Esophagus (tissue), 2 donors: ENCODE results near the gene SFTA2. TPM values are rescaled to one million over a fixed set of nuclear protein-coding genes. Genes with fewer than 3 reads are reported as not detected.

Experiments
- H3K27ac ChIP-seq, 2 donors: one replicate each; pipeline ENCODE4 v1.5.1; 2013; ENCODE audit warnings: low read depth in 2 of 2, mild to moderate bottlenecking in 2 of 2, inconsistent platforms in 1 of 2, low read length in 1 of 2, moderate library complexity in 1 of 2
- H3K27me3 ChIP-seq, 2 donors: one replicate each; pipeline ENCODE4 v1.6.1; 2013; ENCODE audit warnings: low read length in 2 of 2, control low read depth in 1 of 2, mild to moderate bottlenecking in 1 of 2; ENCODE audit not compliant: insufficient read depth in 2 of 2, control insufficient read depth in 1 of 2
- H3K36me3 ChIP-seq, 2 donors: one replicate each; pipeline ENCODE4 v1.6.1; 2013; ENCODE audit warnings: low read length in 1 of 2; ENCODE audit not compliant: control insufficient read depth in 2 of 2, insufficient read depth in 2 of 2
- H3K4me1 ChIP-seq, 2 donors: one replicate each; pipeline ENCODE4 v1.6.1; 2013; ENCODE audit warnings: low read length in 1 of 2; ENCODE audit not compliant: control insufficient read depth in 2 of 2, insufficient read depth in 2 of 2
- H3K4me3 ChIP-seq, 2 donors: one replicate each; pipeline ENCODE4 v1.5.1; 2013; ENCODE audit warnings: low read length in 2 of 2, mild to moderate bottlenecking in 2 of 2, low read depth in 1 of 2, moderate library complexity in 1 of 2
- H3K9me3 ChIP-seq, 2 donors: one replicate each; pipeline ENCODE4 v1.6.1; 2013; ENCODE audit warnings: mild to moderate bottlenecking in 2 of 2, low read depth in 1 of 2, low read length in 1 of 2, moderate library complexity in 1 of 2; ENCODE audit not compliant: control insufficient read depth in 2 of 2, insufficient read depth in 1 of 2
- WGBS, 2 donors: extraction: QIAGEN DNeasy Blood & Tissue Kit; methylation state at CpG; one replicate each; pipeline ENCODE4 v1.1.7; 2013; 5-methylcytosine and 5-hydroxymethylcytosine counted together
- polyA plus RNA-seq, 2 donors: library from polyadenylated mRNA; stranded (reverse); fragments of 200-250 nt; gene quantifications; one replicate each; pipeline ENCODE4 v1.2.3, GENCODE V29; 2013
- donor health status: healthy with polysubstance abuse.
- donor health status: Bipolar disorder and iron deficiency.

The SFTA2 gene
- polyA plus RNA-seq, 2 donors = 130 to 421 TPM

DNA sequence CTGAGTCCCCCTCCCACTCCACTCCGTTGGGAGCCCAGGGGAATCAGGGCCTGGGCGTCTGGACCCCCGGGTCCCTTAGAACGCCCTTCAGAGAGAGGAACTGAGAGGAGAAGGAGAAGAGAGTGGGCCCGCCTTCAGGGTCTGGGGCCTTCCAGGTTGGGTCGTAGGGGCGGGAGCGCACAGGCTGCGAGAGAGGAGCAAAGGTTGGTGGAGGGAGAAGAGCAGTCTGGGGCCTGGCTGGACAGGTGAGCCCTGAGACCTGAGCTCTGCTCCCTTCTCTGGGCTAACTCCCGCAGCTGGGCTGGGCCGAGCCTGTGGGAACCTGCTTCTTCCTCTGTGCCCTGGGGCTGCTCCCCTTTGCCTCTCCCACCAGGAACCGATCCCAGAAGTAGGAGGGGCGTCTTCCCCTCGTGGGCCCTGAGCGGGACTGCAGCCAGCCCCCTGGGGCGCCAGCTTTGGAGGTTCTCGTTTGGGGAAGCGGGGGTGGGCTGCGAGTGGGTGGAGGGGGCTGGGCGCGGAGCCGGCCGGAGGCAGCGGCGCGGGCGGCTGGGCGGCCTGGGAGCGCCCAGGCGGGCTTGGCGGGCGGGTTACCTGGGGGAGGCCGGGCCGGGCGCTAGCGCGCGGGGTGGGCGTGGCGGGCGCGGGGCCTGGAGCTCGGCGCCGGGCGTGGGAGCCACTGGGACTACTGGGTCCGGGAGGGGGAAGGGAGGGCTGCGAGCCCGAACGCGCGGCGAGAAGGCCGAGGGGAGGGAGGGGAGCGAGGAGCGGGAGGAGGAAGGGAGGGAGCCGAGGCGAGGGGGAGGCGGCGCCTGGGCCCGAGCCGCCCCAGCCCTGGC is 48.1 kb downstream of the SFTA2 start, which contains the start of gene DDR1:
Gene DDR1, plus strand, starts transcription at position 835 of the 836 bp plus-strand sequence. CDS start 4,211 bp downstream, outside the sequence.
- H3K36me3 ChIP-seq = peaks cover 0 to 5% of the 10 kb centered on the region in 2 donors
- H3K27me3 ChIP-seq = no peaks in the 10 kb centered on the region
- H3K27ac ChIP-seq = peak within 1 kb of the TSS; percentile 96 to 99
- no peaks in the 10 kb centered on the region for H3K9me3 ChIP-seq
- 7 to 15% methylated on average over 29 to 62 of the region's 62 CpGs for WGBS, 2 donors
- H3K4me3 ChIP-seq = peak within 1 kb of the TSS; percentile 64 to 86
- peaks cover 2 to 14% of the 10 kb centered on the region in 2 donors for H3K4me1 ChIP-seq

DNA sequence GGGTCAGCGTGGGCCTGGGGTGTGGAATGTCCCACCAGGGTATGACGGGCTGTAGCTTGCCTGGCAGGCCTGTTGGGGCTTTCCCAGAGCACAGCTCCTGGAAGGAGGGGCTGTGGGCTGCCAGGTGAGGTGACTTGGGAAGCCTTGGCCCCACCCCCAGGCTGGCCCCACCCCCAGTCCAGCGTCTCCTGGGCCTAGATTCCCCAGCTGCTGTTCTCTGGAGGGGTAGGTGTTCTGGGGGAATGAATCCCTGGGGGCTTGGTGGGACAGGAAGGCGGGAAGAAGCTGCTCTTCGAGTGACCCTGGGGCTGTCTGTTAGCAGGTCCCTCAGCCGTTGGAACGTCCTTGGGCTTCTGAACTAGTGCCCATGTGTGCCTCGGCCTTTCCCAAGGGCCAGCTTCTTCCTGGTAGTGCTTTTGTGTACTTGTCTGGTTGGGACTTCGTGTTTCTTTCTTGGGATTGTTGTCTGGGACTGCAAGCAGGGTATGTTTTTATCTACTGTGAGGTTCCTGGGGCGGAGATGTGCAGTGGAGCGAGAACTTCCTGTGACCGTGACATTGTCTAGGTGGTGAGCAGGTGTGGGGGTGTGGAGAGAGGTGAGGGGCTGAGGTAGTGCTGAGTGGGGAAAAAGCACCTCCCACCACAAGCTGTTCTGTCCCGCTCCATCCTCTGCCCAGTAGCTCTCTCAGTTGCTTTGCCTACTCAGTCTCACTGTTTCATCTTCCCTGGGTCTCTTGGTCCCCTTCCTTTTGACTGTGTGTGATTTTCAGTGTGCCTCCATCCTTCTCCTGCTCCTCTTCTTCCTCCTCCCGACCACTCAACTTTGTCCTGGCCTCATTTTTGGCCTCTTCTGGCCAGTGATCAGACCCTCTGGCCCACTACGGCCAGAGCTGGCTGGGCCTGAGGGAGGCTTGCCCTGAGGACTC is 48.9 kb downstream of the SFTA2 start:
- no peaks in the 10 kb centered on the region for H3K36me3 ChIP-seq
- WGBS, 2 donors = 32 to 43% methylated on average over 14 to 15 of the region's 15 CpGs

GRCh38 chr6:30882204-30882758 is 49.7 kb downstream of the SFTA2 start:
- H3K36me3 ChIP-seq = no peaks in the 10 kb centered on the region
- WGBS, 2 donors = 36 to 44% methylated on average over 8 of the region's 8 CpGs
- H3K27me3 ChIP-seq = no peaks in the 10 kb centered on the region
- H3K27ac ChIP-seq = peak overlapping the region; percentile 96 to 99
- peak overlapping the region; percentile 27 to 86 for H3K4me3 ChIP-seq
- no peaks in the 10 kb centered on the region for H3K9me3 ChIP-seq
- H3K4me1 ChIP-seq = peaks cover 2 to 15% of the 10 kb centered on the region in 2 donors

More for the DNA sequence above, 48.9 kb downstream of the SFTA2 start:
- no peaks in the 10 kb centered on the region for H3K9me3 ChIP-seq
- peak overlapping the region; percentile 96 to 99 for H3K27ac ChIP-seq
- no peaks in the 10 kb centered on the region for H3K27me3 ChIP-seq
- H3K4me1 ChIP-seq = peaks cover 2 to 14% of the 10 kb centered on the region in 2 donors
- peak overlapping the region; percentile 64 to 86 for H3K4me3 ChIP-seq

DNA sequence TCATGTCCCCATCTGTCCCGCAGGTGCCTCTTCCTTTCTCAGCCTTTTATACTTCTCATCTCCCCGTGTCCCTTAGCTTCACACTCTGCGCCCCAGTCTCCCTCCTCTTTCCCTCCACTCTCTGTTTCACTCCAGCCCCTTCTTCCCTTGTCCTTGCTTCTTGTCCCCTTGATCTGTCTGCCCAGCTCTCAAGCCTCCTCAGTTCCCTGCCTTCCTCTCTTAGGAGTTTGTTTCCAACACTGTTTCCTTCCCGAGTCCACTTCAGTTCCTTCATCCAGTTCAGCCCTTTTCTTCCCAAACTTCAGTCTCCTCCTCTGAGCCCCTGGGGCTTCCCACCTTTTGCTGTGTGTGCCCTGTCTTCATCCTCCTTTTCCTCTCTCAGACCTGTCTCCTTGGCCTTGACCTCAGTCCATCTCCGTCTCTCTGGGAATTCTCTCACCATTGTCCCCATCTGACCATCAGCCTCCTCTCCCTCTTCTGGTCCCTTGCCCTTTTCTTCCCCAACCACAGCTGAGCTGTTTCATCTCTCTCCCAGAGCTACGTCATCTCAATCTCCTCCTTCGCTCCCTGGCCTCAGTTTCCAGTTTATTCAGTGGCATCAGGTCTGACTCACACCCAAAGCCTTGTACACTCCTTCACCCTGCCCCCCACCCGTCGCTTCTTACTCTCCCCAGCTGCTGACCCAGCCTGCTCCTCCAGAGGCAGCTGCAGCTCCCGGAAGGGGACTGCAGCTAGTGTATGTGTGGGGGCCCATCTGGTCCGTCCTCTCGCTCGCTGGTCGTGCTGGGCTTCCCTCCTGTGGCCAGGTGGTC is 50.4 kb downstream of the SFTA2 start:
- WGBS, 2 donors = 60 to 64% methylated on average over 14 of the region's 14 CpGs
- Histone ChIP-seq H3K9me3 (no peaks in the 10 kb centered on the region), H3K36me3 (no peaks in the 10 kb centered on the region), H3K4me3 (peak overlapping the region in 1 of 2 donors; percentile 7), H3K27ac (peak overlapping the region; percentile 96 to 99), H3K27me3 (no peaks in the 10 kb centered on the region), H3K4me1 (peaks cover 1 to 15% of the 10 kb centered on the region in 2 donors)

Other genes with a start within 250 kb of the SFTA2 start
- gene PPP1R18, start 245.5 kb downstream of the SFTA2 start, polyA plus RNA-seq = 10 to 100 TPM; 22.1 to 22.4 TPM
- gene NRM, start 241.2 kb downstream of the SFTA2 start, polyA plus RNA-seq = 10 to 100 TPM; 14.2 to 15.4 TPM
- gene MDC1, start 214.9 kb downstream of the SFTA2 start, polyA plus RNA-seq = 1 to 10 TPM; 5.9 to 8.1 TPM
- 100 to 1,000 TPM; 142 to 313 TPM for gene TUBB, start 211.8 kb downstream of the SFTA2 start, polyA plus RNA-seq
- gene FLOT1, start 189.5 kb downstream of the SFTA2 start, polyA plus RNA-seq = 10 to 100 TPM; 80.9 to 87.0 TPM
- gene IER3, start 187.6 kb downstream of the SFTA2 start, polyA plus RNA-seq = 100 to 1,000 TPM; 178 to 187 TPM
- gene DDR1, start 47.7 kb downstream of the SFTA2 start, polyA plus RNA-seq = 100 to 1,000 TPM; 102 to 136 TPM
- gene GTF2H4, start 24.0 kb downstream of the SFTA2 start, polyA plus RNA-seq = 10 to 100 TPM; 20.6 to 32.0 TPM
- gene VARS2, start 17.9 kb downstream of the SFTA2 start, polyA plus RNA-seq = 10 to 100 TPM; 30.0 to 81.5 TPM
- 10 to 100 TPM in 1 of 2 donors, 1 to 10 TPM in 1; 5.2 to 17.8 TPM for gene MUCL3, start 8.8 kb upstream of the SFTA2 start, polyA plus RNA-seq
- gene MUC21, start 51.5 kb upstream of the SFTA2 start, polyA plus RNA-seq = 1,000 to 10,000 TPM in 1 of 2 donors, 100 to 1,000 TPM in 1; 912 to 1,484 TPM
- gene MUC22, start 78.3 kb upstream of the SFTA2 start, polyA plus RNA-seq = 1 to 10 TPM; 2.4 to 5.8 TPM
- under 1 TPM in 1 of 2 donors, not detected in 1; 0.08 TPM for gene C6orf15, start 180.4 kb upstream of the SFTA2 start, polyA plus RNA-seq
- gene PSORS1C1, start 182.6 kb upstream of the SFTA2 start, polyA plus RNA-seq = 1 to 10 TPM in 1 of 2 donors, under 1 TPM in 1; 1.00 to 4.3 TPM
- under 1 TPM; 0.02 to 0.20 TPM for gene CDSN, start 188.3 kb upstream of the SFTA2 start, polyA plus RNA-seq
- gene PSORS1C2, start 206.9 kb upstream of the SFTA2 start, polyA plus RNA-seq = under 1 TPM; 0.22 to 0.81 TPM
- gene CCHCR1, start 225.6 kb upstream of the SFTA2 start, polyA plus RNA-seq = 10 to 100 TPM; 10.5 to 15.4 TPM
- 10 to 100 TPM; 10.3 to 11.0 TPM for gene TCF19, start 226.4 kb upstream of the SFTA2 start, polyA plus RNA-seq
- gene POU5F1, start 238.5 kb upstream of the SFTA2 start, polyA plus RNA-seq = under 1 TPM; 0.55 to 0.59 TPM